K562 (cell line): ENCODE data around the gene CD55.

Experiments used
- CEBPB ChIP-seq: fragments of 450-650 bp; IDR thresholded peaks from 2 replicates; pipeline ENCODE4 v1.6.1; 2016; ENCODE audit warnings: missing genetic modification characterization, missing compliant biosample characterization
- HIVEP1 ChIP-seq: fragments of 250-450 bp; sonication (Bioruptor Pico); IDR thresholded peaks from 2 replicates; pipeline ENCODE4 v1.4.0; 2020; ENCODE audit warnings: mild to moderate bottlenecking
- ZC3H4 ChIP-seq: sonication (generic); formaldehyde crosslinking; IDR thresholded peaks from 2 replicates; pipeline ENCODE4 v1.9.0; 2021; ENCODE audit warnings: missing genetic modification reagents, borderline replicate concordance

- TF ChIP-seq CEBPB (tag), result no peak
- TF ChIP-seq ZC3H4 (CRISPR knock-in tag), result no peak
- TF ChIP-seq HIVEP1 (CRISPR knock-in tag), result no peak
Observed at GRCh38 chr1:207284209-207284897, 37.1 kb upstream of the CD55 start.
